ENCODE data around the gene CAPZB. TPM values are rescaled to one million over a fixed set of nuclear protein-coding genes. Genes with fewer than 3 reads are reported as not detected.

The CAPZB gene
- polyA plus RNA-seq, 1 donor from 2014 or later = 159 TPM

DNA sequence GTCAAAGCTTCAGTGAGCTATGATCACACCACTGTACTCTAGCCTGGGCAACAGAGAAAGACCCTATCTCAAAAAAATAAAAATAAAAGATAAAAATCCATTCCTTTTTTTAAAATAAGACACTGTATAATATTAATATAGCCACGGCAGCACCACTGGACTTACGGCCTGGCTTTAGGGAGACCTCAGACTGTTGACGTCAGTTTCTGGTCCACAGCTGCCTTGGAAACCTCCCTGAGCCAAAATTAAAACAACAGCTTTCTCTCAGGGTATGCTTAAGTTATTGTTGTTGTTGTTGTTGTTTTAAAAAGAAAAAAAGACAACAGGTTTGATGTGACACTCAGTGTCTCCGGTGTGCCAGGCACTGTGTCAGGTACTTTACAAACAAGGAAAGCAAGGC, 42.0 kb downstream of the CAPZB start:
- Histone ChIP-seq H3K36me3 (ENCODE audit: insufficient read depth, low read length) (no peaks in the 10 kb centered on the region), H2AFZ (ENCODE audit: low read depth, low read length) (no peak overlapping the region), H3K9ac (ENCODE audit: low read length) (no peak overlapping the region), H3K27ac (ENCODE audit: low read length) (no peak overlapping the region), H4K20me1 (ENCODE audit: insufficient read depth) (no peaks in the 10 kb centered on the region), H3K4me2 (ENCODE audit: low read length) (no peak overlapping the region), H3K4me3 (ENCODE audit: low read length) (no peak overlapping the region), H3K9me3 (ENCODE audit: low read length) (no peaks in the 10 kb centered on the region), H3F3A (ENCODE audit: insufficient read depth, low read length, poor library complexity, severe bottlenecking) (no peaks in the 10 kb centered on the region), H3K79me2 (replicated peaks; ENCODE audit: insufficient read depth, low read length) (peaks cover 12% of the 10 kb centered on the region), H3K27me3 (ENCODE audit: insufficient read depth, low read depth, low read length) (no peaks in the 10 kb centered on the region), H3K9me2 (ENCODE audit: insufficient read depth, low read length) (no peaks in the 10 kb centered on the region)
- TF ChIP-seq CTCF (IDR thresholded peaks at IDR 0.05; ENCODE audit: poor library complexity, severe bottlenecking) (no peak), MXI1 (conservative IDR thresholded peaks at IDR 0.05; ENCODE audit: poor library complexity, severe bottlenecking) (no peak), SMC3 (conservative IDR thresholded peaks at IDR 0.05; ENCODE audit: poor library complexity) (no peak), TAF1 (IDR thresholded peaks at IDR 0.05; ENCODE audit: low read depth) (no peak), EP300 (conservative IDR thresholded peaks at IDR 0.05; ENCODE audit: poor library complexity, severe bottlenecking) (no peak), POLR2AphosphoS5 (IDR thresholded peaks at IDR 0.05) (no peak), RAD21 (conservative IDR thresholded peaks at IDR 0.05) (no peak), EZH2 (IDR thresholded peaks at IDR 0.05; ENCODE audit: borderline replicate concordance, insufficient read depth, low read length, poor library complexity, severe bottlenecking) (no peak)
- TF ChIP-seq, protein P1, sequence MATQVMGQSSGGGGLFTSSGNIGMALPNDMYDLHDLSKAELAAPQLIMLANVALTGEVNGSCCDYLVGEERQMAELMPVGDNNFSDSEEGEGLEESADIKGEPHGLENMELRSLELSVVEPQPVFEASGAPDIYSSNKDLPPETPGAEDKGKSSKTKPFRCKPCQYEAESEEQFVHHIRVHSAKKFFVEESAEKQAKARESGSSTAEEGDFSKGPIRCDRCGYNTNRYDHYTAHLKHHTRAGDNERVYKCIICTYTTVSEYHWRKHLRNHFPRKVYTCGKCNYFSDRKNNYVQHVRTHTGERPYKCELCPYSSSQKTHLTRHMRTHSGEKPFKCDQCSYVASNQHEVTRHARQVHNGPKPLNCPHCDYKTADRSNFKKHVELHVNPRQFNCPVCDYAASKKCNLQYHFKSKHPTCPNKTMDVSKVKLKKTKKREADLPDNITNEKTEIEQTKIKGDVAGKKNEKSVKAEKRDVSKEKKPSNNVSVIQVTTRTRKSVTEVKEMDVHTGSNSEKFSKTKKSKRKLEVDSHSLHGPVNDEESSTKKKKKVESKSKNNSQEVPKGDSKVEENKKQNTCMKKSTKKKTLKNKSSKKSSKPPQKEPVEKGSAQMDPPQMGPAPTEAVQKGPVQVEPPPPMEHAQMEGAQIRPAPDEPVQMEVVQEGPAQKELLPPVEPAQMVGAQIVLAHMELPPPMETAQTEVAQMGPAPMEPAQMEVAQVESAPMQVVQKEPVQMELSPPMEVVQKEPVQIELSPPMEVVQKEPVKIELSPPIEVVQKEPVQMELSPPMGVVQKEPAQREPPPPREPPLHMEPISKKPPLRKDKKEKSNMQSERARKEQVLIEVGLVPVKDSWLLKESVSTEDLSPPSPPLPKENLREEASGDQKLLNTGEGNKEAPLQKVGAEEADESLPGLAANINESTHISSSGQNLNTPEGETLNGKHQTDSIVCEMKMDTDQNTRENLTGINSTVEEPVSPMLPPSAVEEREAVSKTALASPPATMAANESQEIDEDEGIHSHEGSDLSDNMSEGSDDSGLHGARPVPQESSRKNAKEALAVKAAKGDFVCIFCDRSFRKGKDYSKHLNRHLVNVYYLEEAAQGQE (IDR thresholded peaks at IDR 0.05; ENCODE audit: borderline replicate concordance) = no peak

GRCh38 chr1:19442154-19443096, 42.9 kb downstream of the CAPZB start:
- no peak overlapping the region for H3K9ac ChIP-seq (ENCODE audit: low read length)
- no peak overlapping the region for H3K27ac ChIP-seq (ENCODE audit: low read length)
- no peak overlapping the region for H3K4me3 ChIP-seq (ENCODE audit: low read length)
- no peak overlapping the region for H2AFZ ChIP-seq (ENCODE audit: low read depth, low read length)
- H3K36me3 ChIP-seq (ENCODE audit: insufficient read depth, low read length) = no peaks in the 10 kb centered on the region
- no peak overlapping the region for H3K4me2 ChIP-seq (ENCODE audit: low read length)
- no peak for TF ChIP-seq SMC3 (conservative IDR thresholded peaks at IDR 0.05; ENCODE audit: poor library complexity)
- TF ChIP-seq EP300 (conservative IDR thresholded peaks at IDR 0.05; ENCODE audit: poor library complexity, severe bottlenecking) = no peak
- no peak for TF ChIP-seq EZH2 (IDR thresholded peaks at IDR 0.05; ENCODE audit: borderline replicate concordance, insufficient read depth, low read length, poor library complexity, severe bottlenecking)
- TF ChIP-seq, protein P1 (IDR thresholded peaks at IDR 0.05; ENCODE audit: borderline replicate concordance) = no peak
- no peaks in the 10 kb centered on the region for H3K27me3 ChIP-seq (ENCODE audit: insufficient read depth, low read depth, low read length)
- no peaks in the 10 kb centered on the region for H4K20me1 ChIP-seq (ENCODE audit: insufficient read depth)
- no peaks in the 10 kb centered on the region for H3K9me3 ChIP-seq (ENCODE audit: low read length)
- H3K9me2 ChIP-seq (ENCODE audit: insufficient read depth, low read length) = no peaks in the 10 kb centered on the region
- H3K79me2 ChIP-seq (replicated peaks; ENCODE audit: insufficient read depth, low read length) = peaks cover 12% of the 10 kb centered on the region
- H3F3A ChIP-seq (ENCODE audit: insufficient read depth, low read length, poor library complexity, severe bottlenecking) = no peaks in the 10 kb centered on the region
